HG03135 (cell line): ENCODE data around the gene MDM2.

Experiments
- ATAC-seq: cut with Tn5 transposase; IDR thresholded peaks from one replicate; pipeline ENCODE4 v1.9.1; 2021; ENCODE audit warnings: mild to moderate bottlenecking, moderate library complexity; ENCODE audit not compliant: unreplicated experiment

Gene MDM2

GRCh38 chr12:68899251-68899771 is 91.3 kb downstream of the MDM2 start:
- no peak for ATAC-seq

- ATAC-seq, result no peak
Observed at GRCh38 chr12:68900241-68900640, 92.3 kb downstream of the MDM2 start.
